PC-3 (cell line): ENCODE measurements around the gene RPS15. TPM values are rescaled to one million over a fixed set of nuclear protein-coding genes. Genes with fewer than 3 reads are reported as not detected.

ENCODE experiments used
- ATAC-seq: fragments of 200-7000 bp; cut with Tn5 transposase; 2 replicates; pipeline ENCODE4 v1.9.1; 2020; ENCODE audit warnings: mild to moderate bottlenecking, moderate library complexity
- BruUV-seq: library from RNA; stranded (reverse); fragments of 400-500 nt; replicated peaks from 2 replicates; lab custom pipeline; 2021; lab: Mats Ljungman, UMichigan
- CTCF ChIA-PET: fragments of 300-600 bp; sonication (Branson Sonifier 250); formaldehyde crosslinking; loops from one replicate; lab custom pipeline; 2022; ENCODE audit warnings: antibody characterized with exemption; lab: Charles Lee
- POLR2A ChIA-PET: fragments of 300-600 bp; sonication (Branson Sonifier 250); formaldehyde crosslinking; loops from one replicate; lab custom pipeline; 2022; ENCODE audit warnings: antibody characterized with exemption; ENCODE audit not compliant: unreplicated experiment; lab: Charles Lee
- DNase-seq: peaks from one replicate; pipeline ENCODE4 v3.0.0-alpha.2; 2015
- H2AFZ ChIP-seq: fragments of 300-600 bp; sonication (generic); 2 replicates; pipeline ENCODE4 v1.6.0; 2016; ENCODE audit warnings: antibody characterized with exemption, low read length
- H3F3A ChIP-seq: fragments of 300-600 bp; sonication (generic); one replicate; pipeline ENCODE4 v1.6.0; 2017; ENCODE audit warnings: antibody characterized with exemption, low read length, control low read depth, mild to moderate bottlenecking; ENCODE audit not compliant: unreplicated experiment
- H3K27ac ChIP-seq: fragments of 300-600 bp; sonication (generic); 2 replicates; pipeline ENCODE4 v1.5.1; 2016; ENCODE audit warnings: mild to moderate bottlenecking, low read length
- H3K27me3 ChIP-seq: fragments of 300-600 bp; sonication (generic); 2 replicates; pipeline ENCODE4 v1.6.1; 2016; ENCODE audit warnings: low read length, mixed read lengths
- H3K36me3 ChIP-seq: fragments of 300-600 bp; sonication (generic); 2 replicates; pipeline ENCODE4 v1.6.1; 2016; ENCODE audit warnings: low read depth, mixed run types, low read length, mixed read lengths
- H3K4me1 ChIP-seq: fragments of 300-600 bp; sonication (generic); 2 replicates; pipeline ENCODE4 v1.5.1; 2016; ENCODE audit warnings: low read length; ENCODE audit not compliant: insufficient read depth
- H3K4me2 ChIP-seq: fragments of 300-600 bp; sonication (generic); 2 replicates; pipeline ENCODE4 v1.6.0; 2016; ENCODE audit warnings: low read length
- H3K4me3 ChIP-seq: fragments of 300-600 bp; sonication (generic); 2 replicates; pipeline ENCODE4 v1.5.1; 2016; ENCODE audit warnings: mild to moderate bottlenecking, low read length, mixed read lengths
- H3K79me2 ChIP-seq: fragments of 300-600 bp; sonication (generic); 2 replicates; pipeline ENCODE4 v1.6.1; 2017; ENCODE audit warnings: low read length, mixed read lengths
- H3K9ac ChIP-seq: fragments of 300-600 bp; sonication (generic); 2 replicates; pipeline ENCODE4 v1.6.0; 2016; ENCODE audit warnings: mild to moderate bottlenecking, low read length
- H3K9me2 ChIP-seq: fragments of 300-600 bp; sonication (generic); replicated peaks from 2 replicates; pipeline ENCODE4 v1.6.1; 2016; ENCODE audit warnings: mixed run types, low read length, mixed read lengths
- H3K9me3 ChIP-seq: fragments of 300-600 bp; sonication (generic); 2 replicates; pipeline ENCODE4 v1.6.1; 2016; ENCODE audit warnings: low read length, mixed read lengths
- H4K20me1 ChIP-seq: fragments of 300-600 bp; sonication (generic); 2 replicates; pipeline ENCODE4 v1.6.1; 2016; ENCODE audit warnings: low read length, mixed read lengths
- EZH2 ChIP-seq: fragments of 300-600 bp; sonication (generic); IDR thresholded peaks from one replicate; pipeline ENCODE4 v1.6.1; 2017; ENCODE audit warnings: antibody characterized with exemption, mild to moderate bottlenecking, low read length; ENCODE audit not compliant: unreplicated experiment
- EZH2phosphoT487 ChIP-seq: fragments of 300-600 bp; sonication (generic); IDR thresholded peaks from 2 replicates; pipeline ENCODE4 v1.6.1; 2018; ENCODE audit warnings: mild to moderate bottlenecking, antibody characterized with exemption, low read length, borderline replicate concordance
- intact Hi-C: fragments of 100-400 bp; cut with micrococcal nuclease; formaldehyde crosslinking; loops from 2 replicates; pipeline ENCODE4 v1.9.0; 2023
- total RNA-seq: library from RNA; depleted of rRNA; stranded (reverse); fragments of >200 nt; gene quantifications from 2 replicates; pipeline ENCODE4 v1.2.3, GENCODE V29; 2014
- TF ChIP-seq, protein P1 (sequence below): fragments of 300-600 bp; sonication (generic); conservative IDR thresholded peaks from 2 replicates; pipeline ENCODE4 v1.5.1; 2017; ENCODE audit warnings: antibody characterized with exemption, low read depth, mild to moderate bottlenecking, low read length

RPS15 gene
- total RNA-seq, 1 experiment from 2014 or later: 1,797 TPM

DNA sequence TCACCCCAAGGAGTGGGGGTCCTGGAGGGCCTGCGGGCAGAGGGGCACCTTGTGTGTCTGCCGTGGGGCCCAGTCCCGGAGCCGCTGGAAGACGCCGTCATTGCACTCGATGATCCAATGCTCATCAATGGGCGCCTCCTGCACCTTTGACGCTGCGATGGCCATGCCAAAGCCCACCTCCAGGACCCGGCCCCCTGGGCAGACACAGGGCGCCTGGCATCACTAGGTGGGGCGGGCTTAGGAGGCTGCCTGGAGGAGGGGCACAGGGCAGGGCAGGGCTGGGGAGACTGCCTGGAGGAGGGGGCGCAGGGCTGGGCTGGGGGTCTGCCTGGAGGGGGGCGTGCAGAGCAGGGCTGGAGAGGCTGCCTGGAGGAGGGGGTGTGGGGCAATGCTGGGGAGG is 38.5 kb upstream of the RPS15 start:
- TF ChIP-seq EZH2phosphoT487 (no peak), EZH2 (no peak)
- TF ChIP-seq, protein P1, sequence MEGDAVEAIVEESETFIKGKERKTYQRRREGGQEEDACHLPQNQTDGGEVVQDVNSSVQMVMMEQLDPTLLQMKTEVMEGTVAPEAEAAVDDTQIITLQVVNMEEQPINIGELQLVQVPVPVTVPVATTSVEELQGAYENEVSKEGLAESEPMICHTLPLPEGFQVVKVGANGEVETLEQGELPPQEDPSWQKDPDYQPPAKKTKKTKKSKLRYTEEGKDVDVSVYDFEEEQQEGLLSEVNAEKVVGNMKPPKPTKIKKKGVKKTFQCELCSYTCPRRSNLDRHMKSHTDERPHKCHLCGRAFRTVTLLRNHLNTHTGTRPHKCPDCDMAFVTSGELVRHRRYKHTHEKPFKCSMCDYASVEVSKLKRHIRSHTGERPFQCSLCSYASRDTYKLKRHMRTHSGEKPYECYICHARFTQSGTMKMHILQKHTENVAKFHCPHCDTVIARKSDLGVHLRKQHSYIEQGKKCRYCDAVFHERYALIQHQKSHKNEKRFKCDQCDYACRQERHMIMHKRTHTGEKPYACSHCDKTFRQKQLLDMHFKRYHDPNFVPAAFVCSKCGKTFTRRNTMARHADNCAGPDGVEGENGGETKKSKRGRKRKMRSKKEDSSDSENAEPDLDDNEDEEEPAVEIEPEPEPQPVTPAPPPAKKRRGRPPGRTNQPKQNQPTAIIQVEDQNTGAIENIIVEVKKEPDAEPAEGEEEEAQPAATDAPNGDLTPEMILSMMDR: no peak
- Histone ChIP-seq H3K4me1 (no peaks in the 10 kb centered on the region), H3K4me2 (no peak overlapping the region), H2AFZ (no peak overlapping the region), H3K27ac (no peak overlapping the region), H3K9me2 (no peaks in the 10 kb centered on the region), H3K9ac (no peak overlapping the region), H3K9me3 (no peaks in the 10 kb centered on the region), H4K20me1 (no peaks in the 10 kb centered on the region), H3K27me3 (no peaks in the 10 kb centered on the region), H3F3A (no peaks in the 10 kb centered on the region), H3K79me2 (peaks cover 11% of the 10 kb centered on the region), H3K4me3 (no peak overlapping the region), H3K36me3 (no peaks in the 10 kb centered on the region)
- no peak for ATAC-seq
- ChIA-PET CTCF (no interaction called here), POLR2A (no interaction called here)
- DNase-seq: no peak
- intact Hi-C loops: no loop called here
- no TSS peak for BruUV-seq

DNA sequence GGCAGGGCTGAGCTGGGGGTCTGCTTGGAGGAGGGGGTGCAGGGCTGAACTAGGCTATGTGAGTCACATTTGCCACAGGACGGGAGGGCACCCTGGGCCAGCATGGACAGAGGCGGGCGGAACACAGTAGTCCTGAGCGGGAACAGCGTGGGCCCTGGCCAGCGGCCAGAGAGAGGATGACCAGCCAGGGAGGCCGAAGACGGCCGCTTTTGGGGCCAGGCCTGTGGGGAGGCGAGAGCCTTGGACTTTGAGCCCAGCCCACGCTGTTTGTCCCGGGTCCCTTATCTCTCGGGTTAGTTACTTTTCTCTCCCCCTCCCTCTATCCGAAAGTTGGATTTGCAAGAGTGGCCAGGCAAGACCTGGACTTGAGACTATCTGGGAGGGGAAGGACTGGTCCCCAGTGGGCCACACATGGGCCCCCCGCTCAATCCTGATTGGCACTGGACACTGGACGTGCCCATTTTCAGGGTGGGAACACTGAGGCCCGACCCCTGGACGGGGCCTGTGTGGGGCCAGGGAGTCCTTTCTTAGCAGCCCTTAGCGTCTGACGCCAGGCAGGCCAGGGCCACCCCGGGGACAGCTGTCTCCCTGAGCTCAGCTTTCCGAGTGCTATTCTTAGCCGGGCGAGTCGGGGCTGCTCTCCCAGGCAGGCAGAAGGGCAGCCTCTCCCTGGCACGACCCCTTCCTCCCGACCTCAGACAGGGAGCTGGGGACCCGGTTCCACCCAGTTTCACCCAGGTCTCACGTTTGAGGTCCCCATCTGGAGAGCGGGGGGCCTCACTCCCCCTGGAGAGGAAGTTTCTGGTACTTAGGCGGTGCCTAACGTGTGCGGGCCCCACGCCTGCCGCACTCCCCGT is 37.7 kb upstream of the RPS15 start:
- Histone ChIP-seq H3K9me2 (no peaks in the 10 kb centered on the region), H3F3A (no peaks in the 10 kb centered on the region), H3K9ac (peak overlapping the region; percentile 63), H3K36me3 (no peaks in the 10 kb centered on the region), H2AFZ (peak overlapping the region; percentile 78), H3K9me3 (no peaks in the 10 kb centered on the region), H3K4me3 (peak overlapping the region; percentile 82), H3K4me2 (peak overlapping the region; percentile 96), H3K4me1 (no peaks in the 10 kb centered on the region), H3K27me3 (no peaks in the 10 kb centered on the region), H3K27ac (no peak overlapping the region), H4K20me1 (no peaks in the 10 kb centered on the region), H3K79me2 (peaks cover 11% of the 10 kb centered on the region)
- intact Hi-C loops: no loop called here
- BruUV-seq: no TSS peak
- ChIA-PET POLR2A (interaction anchor here (0.5 kb wide), 1 partner anchor 428 kb away, joined by 18 read pairs; no protein-coding TSS in a partner anchor), CTCF (no interaction called here)
- DNase-seq: no peak
- TF ChIP-seq EZH2: no peak
- no peak for TF ChIP-seq EZH2phosphoT487
- TF ChIP-seq, protein P1: no peak
- ATAC-seq: peak; percentile 42
